Activated CD8-positive, alpha-beta memory T cell treated with anti-CD3 and anti-CD28 coated beads for 4 hours (primary cell): Measurements from ENCODE around the gene HIVEP1.

Experiments
- DNase-seq, 2 donors: peaks; one replicate each; pipeline ENCODE4 v3.0.0-alpha.2; 2020; ENCODE audit warnings: low read depth in 2 of 2

HIVEP1 gene

DNA sequence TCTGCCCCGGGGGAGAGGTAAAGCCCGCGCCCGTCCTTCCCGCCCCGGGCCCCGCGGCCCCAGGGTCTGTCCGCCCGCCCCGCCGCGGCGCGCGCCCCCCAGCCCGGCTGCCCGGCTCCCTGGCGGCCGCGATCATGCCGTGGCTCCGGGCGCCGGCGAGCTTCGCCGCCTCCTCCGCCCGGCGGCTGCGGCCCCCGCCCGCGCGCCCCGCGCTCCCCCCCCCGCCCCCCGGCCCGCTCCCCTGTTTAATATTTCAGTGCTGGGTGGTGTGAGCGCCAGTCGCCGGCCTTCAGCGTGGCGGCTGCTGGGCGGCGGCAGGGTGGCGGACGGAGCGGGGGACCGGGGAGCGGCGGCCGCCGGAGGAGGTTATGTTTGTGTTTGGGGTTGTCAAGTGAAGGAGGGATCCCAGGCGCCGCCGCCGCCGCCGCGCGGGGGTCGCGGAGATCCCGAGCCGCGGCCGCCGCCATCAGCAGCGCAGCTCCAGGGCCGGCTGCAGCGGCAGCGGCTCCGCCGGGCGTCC is at the start of gene HIVEP1:
Gene HIVEP1, plus strand, starts transcription at position 275 of the 520 bp plus-strand sequence. CDS start 3,317 bp downstream, outside the sequence.
- no peak for DNase-seq

DNA sequence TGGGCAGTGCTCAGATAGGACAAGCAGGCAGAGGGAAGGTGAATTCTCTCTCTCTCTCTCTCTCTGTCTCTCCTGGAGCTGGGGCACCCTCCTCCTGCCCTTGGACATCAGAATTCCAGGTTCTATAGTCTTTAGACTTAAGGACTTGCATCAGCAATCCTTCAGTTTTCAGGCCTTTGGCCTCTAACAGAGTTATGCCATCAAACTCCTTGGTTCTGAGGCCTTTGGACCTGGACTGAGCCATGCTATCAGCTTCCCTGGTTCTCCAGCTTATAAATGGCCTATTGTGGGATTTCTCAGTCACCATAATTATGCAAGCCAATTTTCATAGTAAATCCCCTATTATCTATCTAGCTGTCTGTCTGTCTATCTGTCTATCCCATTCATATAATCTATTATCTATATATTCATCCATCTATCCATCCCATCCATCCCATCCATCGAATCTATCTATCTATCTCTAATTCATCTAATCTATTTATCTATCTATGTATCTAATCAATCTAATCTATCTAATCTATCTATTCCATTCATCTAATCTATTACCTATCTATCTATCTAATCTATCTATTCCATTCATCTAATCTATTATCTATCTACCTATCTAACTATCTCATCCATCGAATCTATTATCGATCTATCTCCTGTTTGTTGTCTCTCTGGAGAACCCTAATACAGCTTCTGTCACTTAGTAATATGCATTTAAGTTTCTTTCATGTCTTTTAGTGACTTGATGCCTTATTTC is 48.2 kb upstream of the HIVEP1 start:
- DNase-seq: no peak

DNA sequence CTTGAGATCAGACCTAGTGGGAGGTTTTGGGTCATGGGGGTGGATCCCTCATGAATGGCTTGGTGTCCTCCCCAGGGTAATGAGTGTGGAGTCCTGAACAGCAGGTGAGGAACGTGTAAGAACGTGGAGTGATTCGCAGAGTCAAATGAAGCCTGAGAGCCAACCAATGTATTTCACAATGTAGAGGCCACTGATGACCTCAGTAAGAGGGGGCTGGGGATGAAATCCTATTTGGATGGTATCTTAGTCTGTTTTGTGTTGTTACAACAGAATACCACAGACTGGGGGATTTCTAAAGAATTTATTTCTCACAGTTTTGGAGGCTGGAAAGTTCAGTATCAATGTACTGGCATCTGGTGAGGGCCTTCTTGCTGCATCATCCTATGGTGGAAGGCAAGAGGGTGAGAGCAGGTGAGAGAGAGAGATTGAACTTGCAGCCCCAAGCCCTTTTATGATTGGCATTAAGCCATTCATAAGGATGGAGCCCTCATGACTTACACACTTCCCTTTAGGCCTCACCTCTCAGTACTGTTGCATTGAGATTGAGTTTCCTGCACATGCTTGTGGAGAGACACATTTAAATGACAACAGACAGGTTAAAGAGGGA is 47.3 kb upstream of the HIVEP1 start:
- no peak for DNase-seq

DNA sequence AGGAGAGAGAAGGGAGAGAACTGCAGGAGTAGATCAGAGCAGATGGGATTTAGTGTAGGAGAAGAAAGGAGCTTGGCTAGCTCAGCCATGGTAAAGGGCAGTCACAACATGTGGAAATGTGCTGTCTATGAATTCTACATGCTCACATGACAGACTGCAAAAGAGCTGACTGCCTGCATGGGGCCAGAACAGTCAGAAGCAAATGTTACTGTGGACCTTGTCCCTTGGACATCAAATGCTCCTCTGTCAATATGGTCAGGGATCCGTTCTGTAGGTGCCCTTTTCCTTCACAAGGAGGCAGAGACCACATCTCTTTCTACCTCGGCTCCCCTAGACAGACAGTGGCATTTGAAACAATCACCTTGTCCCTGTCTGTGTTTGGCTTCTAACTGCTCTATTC is 46.6 kb upstream of the HIVEP1 start:
- DNase-seq: no peak

DNA sequence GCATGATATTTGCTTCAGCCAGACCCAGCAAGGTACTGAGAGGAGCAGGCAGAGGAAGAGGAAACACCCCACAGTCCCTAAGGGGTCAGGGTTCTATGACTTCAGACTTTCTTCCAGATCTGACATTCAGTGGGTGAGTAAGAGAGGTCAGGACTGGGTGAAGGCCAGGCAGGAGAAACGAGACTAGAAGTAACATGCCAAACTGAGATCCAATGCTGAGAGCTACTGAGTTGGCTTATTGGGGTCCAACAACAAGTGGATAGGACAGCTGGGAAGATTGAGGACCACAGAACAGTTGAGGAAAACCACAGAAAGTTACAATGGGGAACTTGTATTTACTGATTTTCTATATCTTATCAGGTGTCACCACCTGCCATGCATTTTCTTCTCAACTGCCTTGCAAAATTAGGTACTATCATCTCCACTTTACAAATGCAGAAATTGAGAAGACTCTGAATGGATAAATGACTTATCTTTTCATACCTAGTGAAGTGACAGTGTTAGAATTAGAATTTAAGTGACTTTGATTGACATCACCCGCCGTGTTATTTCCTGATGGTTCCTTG is 43.8 kb upstream of the HIVEP1 start:
- no peak for DNase-seq

DNA sequence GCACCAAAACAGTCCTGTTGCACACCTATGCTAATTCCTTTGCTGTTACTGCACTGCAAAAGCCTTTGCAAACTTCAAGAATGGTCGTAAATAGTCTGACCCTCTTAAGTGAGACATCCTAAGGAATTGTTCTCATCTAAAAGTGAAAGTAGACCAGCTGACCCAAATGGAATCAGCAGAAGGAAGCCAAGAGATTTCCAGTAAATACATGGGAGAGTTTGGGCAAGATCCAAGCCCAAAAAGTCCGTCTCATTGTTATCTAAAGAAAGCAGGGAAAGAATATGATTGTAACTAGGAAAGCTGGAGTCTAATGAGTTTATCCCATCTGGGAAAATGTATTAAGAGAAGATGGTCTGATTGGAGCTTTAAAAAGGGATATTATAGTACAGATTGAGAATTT is 43.0 kb upstream of the HIVEP1 start:
- no peak for DNase-seq

DNA sequence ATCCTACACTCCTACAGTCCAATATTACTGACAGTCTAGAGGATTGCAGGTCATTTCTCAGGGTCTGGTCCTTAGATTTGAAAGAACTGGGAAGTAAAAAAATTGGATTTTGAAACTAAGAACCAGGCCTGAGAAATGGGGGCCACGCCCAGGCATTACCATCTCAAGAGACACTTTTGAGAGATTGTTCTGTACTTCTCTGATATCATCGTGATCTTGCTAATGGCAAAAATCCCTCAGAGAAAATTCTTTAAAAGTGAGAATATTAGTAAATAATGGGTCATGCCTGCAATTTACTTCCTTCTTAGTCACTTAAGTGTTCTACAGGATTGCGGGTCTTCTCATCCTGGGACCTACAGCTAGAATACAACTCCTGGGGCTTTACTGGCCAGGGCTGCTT is 42.0 kb upstream of the HIVEP1 start:
- no peak for DNase-seq

DNA sequence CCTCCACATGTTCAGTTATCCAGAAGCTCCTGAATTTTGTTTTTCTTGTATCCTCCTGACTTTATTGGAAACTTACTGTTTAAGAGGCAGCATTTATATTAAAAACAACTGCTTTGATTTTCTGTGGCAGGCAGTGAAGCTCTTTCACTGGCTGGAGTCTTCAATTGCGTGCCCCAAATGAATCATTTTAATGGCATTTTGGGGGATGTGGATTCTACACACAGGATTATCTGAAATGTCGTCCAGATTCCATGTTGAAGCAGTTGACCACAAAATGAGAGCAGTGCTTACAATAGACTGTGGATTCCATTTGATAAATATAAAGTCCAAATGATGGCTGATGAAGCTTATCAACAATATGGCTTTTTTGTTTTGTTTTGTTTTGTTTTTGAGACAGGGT is 41.0 kb upstream of the HIVEP1 start:
- DNase-seq: no peak

DNA sequence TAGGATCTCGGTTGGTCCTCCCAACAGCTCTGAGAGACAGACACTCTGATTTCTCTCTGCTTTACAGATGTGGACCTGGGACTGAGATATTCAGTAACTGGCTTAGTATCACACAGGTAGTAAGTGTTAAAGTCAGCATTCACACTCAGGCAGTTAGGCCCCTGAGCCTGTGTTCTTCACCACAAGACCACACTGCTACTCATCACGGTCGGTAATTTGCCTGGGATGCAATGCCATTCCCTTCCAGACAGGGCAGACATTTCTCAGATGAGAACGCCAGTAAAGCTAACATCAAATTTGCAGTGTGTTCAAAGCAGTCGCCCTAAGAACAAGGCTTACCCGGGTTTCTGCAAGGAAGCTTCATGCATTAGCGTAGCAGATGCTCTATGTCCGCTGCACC is 39.8 kb upstream of the HIVEP1 start:
- no peak for DNase-seq

DNA sequence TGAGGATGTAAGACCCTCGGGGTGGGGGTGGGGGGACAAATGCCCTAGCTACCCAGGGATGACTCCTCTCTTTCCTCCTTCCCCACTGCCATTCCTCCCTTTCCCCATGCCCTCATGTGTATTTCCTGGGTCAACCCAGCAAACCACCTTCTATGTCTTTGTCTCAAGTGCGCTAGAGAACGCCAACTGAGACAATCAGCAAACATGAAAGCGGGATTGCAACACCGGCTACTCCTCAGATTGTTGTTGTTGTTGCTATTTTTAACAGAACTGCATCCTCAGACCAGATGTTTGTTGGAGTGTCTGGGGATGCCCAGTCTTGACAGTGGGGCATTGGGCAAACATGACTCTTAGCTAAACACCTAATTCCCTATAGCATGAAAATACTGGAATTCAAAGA is 39.3 kb upstream of the HIVEP1 start:
- DNase-seq: no peak

DNA sequence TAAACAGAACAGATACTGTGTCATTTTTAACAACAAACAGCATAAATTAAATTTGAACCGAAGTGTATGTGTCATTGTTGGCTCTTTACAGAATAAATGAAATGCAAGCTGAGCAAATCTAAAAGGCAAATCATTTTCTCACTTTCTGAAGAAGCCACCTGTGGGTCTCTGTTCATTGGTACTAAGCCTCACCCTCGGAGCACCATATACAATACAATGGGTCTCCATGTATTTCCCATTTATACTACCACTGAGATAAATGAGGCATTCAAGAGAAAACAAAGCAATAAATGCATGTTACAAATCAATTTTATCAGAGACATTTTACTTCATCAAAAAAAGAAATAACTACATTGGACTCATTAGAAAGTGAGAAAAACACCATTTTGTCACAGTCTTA is 38.9 kb upstream of the HIVEP1 start:
- DNase-seq: no peak

DNA sequence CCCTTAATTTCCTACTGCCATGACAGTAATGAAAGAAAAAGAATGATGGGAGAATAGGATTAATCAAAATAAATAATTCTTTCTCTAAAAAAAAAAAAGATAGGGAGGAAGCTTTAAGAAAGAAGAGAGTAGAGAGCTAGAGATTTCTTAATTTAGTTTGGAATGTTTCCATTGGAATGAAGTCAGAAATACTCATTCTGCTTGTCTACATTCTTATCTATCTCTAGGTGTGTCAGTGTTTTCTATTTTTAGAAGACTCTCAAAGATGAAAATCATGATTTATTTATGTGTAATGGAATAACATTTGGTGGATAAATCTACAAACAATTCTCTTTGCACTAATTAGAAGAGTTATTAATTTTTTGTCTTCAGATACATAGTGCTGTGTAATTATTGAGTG is 38.0 kb upstream of the HIVEP1 start:
- DNase-seq: no peak

DNA sequence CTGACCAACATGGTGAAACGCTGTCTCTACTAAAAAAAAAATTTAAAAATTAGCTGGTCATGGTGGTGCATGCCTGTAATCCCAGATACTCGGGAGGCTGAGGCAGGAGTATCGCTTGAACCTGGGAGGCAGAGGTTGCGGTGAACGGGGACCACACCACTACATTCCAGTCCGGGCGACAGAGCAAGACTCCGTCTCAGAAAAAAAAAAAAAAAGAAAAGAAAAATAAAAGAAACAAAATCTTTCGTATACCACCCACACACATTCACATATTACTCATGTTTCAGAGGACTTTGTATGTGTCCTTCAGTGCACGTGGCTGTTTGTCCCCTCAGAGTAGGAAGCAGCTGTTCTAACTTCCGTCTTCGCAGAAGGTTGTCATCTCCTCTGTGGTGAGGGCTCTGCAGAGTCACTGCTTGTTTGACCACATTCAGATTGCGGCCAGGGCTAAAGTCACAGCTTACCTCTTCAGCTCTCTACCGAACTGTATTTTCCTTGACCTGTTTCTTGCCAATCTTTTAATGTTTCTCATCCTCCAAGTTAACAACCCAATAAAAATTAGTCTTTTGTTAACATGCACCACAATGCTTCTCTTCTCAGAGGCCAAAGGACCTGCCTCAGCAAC is 36.6 kb upstream of the HIVEP1 start:
- peak; percentile 4 to 13 for DNase-seq

DNA sequence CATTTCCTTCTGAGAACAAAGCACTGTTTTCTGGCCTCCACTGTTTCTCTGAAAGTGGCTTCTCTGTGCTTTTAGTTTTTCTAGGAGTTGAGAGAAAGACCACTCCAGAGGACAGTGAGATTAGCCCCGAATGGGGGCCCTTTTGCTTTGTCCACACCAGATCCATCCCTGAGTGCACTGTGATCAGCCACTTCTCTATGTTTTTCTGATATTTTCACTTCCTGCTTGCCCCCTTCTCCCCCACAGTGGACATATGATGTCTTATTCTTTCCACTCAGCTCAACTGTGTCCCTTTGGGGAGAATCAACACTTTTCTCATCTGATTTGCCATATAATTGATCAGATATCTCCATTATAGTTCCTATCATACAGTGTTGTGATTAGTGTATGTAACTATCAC is 35.6 kb upstream of the HIVEP1 start:
- no peak for DNase-seq

DNA sequence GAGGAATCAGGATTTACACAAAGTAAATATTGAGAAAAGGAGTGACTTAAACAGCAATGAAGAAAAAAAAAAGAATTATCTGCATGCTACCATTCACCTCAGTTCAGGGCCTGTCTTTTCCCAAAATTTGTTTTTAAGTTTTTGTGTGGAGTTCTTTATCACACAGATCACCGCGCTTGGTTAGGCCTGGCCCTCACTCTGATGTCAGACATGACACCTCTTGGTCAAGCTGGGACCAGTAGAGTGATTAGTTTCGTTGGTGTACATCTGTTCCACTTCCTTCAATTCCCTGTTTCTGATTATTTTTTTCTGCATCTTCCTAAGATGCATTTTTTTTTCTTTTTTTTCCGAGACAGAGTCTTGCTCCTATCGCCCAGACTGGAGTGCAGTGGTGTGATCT is 34.9 kb upstream of the HIVEP1 start:
- no peak for DNase-seq

DNA sequence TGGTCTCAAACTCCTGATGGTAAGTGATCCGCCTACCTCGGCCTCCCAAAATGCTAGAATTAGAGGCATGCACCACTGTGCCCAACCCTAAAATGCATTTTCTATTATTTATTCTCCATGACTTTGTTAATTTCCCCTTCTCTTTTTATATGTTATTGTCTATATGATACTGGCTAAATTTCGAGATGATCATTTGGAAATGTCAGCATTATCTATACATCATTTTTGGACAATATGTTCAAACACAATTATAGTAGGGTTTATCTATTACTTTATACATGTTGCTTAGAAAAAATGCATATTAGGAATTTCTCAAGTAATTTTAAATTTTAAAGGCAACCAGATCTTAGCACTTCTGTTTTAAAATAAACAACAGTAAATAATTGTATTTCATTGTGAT is 34.4 kb upstream of the HIVEP1 start:
- no peak for DNase-seq

DNA sequence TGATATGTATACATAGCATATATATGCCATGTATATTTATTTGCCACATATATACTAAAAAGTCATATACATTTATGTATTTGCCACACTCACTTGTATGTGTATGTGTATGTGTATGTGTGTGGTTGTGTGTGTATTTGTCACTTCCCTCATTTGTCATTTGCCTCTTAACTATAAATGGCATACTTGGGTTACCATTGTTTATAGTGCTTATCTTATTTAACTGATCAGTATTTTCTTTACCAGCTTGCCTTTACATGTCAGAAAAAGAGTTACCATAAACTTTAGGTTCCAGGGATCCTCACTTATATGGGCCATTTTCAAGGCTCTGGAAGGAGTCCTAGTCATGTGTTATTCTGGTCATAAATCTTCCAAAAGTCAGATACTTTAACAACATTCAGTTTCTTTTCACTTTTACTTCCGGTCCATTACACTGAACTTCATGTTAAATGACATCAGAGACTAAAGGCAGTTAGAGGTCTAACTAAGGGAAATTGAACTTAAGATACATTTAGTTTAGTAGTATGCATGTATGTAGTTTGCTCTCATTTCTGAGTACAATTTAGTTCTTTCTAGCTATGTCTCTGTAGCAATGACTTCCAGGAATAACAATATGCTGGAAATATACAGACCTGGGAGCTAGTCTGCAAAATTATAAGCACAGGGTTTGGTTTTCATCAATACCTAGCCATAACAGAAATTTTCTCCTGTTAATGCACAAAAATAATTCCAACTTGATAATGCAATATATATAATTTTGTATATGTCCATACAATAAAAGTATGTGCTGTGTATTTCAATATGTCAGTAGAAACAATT is 33.7 kb upstream of the HIVEP1 start:
- no peak for DNase-seq

DNA sequence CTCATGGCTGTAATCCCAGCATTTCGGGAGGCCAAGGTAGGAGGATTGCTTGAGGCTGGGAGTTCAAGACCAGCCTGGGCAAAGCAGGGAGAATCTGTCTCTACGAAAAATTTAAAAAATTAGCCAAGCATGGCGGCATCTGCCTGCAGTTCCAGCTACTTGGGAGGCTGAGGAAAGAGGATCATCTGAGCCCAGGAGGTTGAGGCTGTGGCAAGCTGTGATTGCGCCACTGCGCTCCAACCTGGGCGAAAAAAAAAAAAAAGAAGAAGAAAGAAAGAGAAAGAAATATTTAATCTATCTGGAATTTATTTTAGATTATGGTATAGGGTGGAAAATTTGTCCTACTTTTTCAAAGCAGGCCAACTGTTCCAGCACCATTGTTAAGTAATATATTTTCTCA is 32.2 kb upstream of the HIVEP1 start:
- DNase-seq: no peak

DNA sequence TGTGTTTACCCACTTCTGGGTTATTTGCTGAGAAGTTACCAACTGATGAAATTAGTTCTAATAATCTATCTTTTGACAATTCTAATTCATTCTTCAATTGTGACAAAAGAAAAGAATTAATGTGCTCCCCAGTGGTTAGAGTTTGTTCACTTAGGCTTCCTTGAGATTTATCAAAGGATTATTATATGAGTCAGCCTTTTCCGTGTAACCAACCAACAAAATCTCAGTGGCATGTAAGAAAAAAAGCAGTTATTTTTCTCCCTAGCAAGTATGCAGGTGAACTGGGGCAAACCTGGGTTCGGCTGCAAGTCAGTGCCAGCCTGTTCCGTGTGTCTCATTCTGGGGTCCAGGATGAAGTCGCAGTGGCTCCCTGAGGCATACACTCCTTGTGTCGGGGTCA is 28.8 kb upstream of the HIVEP1 start:
- DNase-seq: no peak

DNA sequence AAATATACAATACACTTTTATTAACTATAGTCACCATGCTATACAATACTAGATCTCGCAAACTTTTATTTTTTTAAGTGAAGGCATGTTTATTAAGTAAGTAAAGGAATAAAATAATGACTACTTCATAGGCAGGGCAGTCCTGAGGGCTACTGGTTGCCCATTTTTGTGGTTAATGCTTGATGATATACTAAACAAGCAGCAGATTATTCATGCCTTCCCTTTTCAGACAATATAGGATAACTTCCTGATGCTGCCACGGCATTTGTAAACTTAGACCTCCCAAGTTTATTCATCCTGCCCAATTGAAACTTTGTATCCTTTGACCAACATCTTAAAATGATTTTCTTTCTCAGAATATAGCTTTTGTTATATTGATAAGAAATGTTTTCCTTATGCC is 24.7 kb upstream of the HIVEP1 start:
- DNase-seq: no peak

DNA sequence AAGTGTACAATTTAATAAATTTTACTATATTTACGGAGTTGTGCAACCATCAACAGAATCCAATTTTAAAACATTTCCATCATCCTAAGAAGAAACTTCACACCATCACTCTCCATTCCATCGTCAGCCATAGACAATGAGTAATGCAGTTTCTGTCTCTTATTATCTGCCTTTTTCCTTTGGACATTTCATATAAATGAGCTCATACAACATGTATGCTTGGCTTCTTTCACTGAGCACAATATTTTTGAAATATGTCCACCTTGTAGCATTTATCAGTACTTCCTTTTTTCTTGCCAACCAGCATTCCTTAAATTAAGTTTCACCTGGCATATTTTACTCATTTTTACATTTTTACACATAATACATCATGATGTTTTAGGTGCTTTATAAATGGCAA is 22.7 kb upstream of the HIVEP1 start:
- DNase-seq: no peak

DNA sequence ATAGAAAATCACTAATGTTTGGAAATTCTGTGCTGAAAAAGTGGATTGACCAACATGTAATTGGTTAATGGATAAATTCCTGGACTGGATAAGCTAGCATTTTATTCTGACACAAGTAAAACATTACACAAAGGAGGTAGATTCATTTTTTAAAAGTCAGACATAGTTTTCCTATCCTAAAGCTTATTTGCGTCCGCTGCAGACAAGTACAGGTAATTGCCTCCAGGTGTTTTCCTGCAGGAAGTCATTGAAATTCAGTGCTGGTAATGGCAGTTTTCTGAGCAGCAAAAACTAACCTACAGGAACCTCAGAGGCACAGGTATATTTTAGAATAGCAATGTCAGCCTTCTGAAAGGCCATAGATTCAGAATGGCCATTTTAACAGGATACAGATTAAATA is 20.0 kb upstream of the HIVEP1 start:
- no peak for DNase-seq
